ENCODE data around the gene EIF4E1B. TPM values are rescaled to one million over a fixed set of nuclear protein-coding genes. Genes with fewer than 3 reads are reported as not detected.
A peak's percentile ranks its signal among the peaks of the same experiment; 100 is the strongest.

EIF4E1B gene
- total RNA-seq, 4 donors from 2014 or later: not detected

GRCh38 chr5:176643491-176644219, 13.2 kb downstream of the EIF4E1B start:
- 80% methylated on average over 1 of the region's 11 CpGs; no CpG with 5 or more reads in 1 of the 2 donors for WGBS, 2 donors

GRCh38 chr5:176644294-176644693, 13.8 kb downstream of the EIF4E1B start:
- Histone ChIP-seq H3K27ac (no peak overlapping the region), H3K4me1 (peaks cover 15 to 32% (median 19%) of the 10 kb centered on the region in 3 donors), H3K36me3 (no peaks in the 10 kb centered on the region), H3K4me3 (no peak overlapping the region), H3K9me3 (no peaks in the 10 kb centered on the region), H3K27me3 (no peaks in the 10 kb centered on the region)
- DNase-seq: no peak
- 77% methylated on average over 5 of the region's 9 CpGs; no CpG with 5 or more reads in 1 of the 2 donors for WGBS, 2 donors
- intact Hi-C loops (cut with DNase I): no loop called here
- no peak for TF ChIP-seq POLR2A (IDR thresholded peaks at IDR 0.05)
- no peak for TF ChIP-seq CTCF (IDR thresholded peaks at IDR 0.05)

More at GRCh38 chr5:176643491-176644219, 13.2 kb downstream of the EIF4E1B start:
- intact Hi-C loops (cut with DNase I): no loop called here
- DNase-seq: no peak
- TF ChIP-seq POLR2A (IDR thresholded peaks at IDR 0.05) (no peak), CTCF (IDR thresholded peaks at IDR 0.05) (no peak)
- Histone ChIP-seq H3K36me3 (no peaks in the 10 kb centered on the region), H3K27ac (no peak overlapping the region), H3K27me3 (no peaks in the 10 kb centered on the region), H3K9me3 (no peaks in the 10 kb centered on the region), H3K4me3 (no peak overlapping the region), H3K4me1 (peaks cover 13 to 26% (median 13%) of the 10 kb centered on the region in 3 donors)

- H3K4me1 ChIP-seq: peaks cover 15 to 34% (median 19%) of the 10 kb centered on the region in 3 donors
- no peaks in the 10 kb centered on the region for H3K27me3 ChIP-seq
- DNase-seq: no peak
- 89 to 90% methylated on average over 19 of the region's 22 CpGs for WGBS, 2 donors
- no peak for TF ChIP-seq POLR2A (IDR thresholded peaks at IDR 0.05)
- no peak for TF ChIP-seq CTCF (IDR thresholded peaks at IDR 0.05)
- intact Hi-C loops (cut with DNase I): no loop called here
- no peak overlapping the region for H3K4me3 ChIP-seq
- no peaks in the 10 kb centered on the region for H3K36me3 ChIP-seq
- no peak overlapping the region for H3K27ac ChIP-seq
- no peaks in the 10 kb centered on the region for H3K9me3 ChIP-seq
Observed at GRCh38 chr5:176644878-176645670, 14.6 kb downstream of the EIF4E1B start.

- Histone ChIP-seq H3K27me3 (no peaks in the 10 kb centered on the region), H3K9me3 (no peaks in the 10 kb centered on the region), H3K27ac (peak overlapping the region; percentile 57 to 84 (median 80)), H3K4me3 (peak overlapping the region in 3 of 4 donors; percentile 65 to 82 (median 73)), H3K36me3 (no peaks in the 10 kb centered on the region), H3K4me1 (peaks cover 21 to 44% (median 23%) of the 10 kb centered on the region in 3 donors)
- intact Hi-C loops (cut with DNase I): no loop called here
- no peak for DNase-seq
- 82 to 90% methylated on average over 4 to 7 of the region's 7 CpGs for WGBS, 2 donors
- TF ChIP-seq CTCF (IDR thresholded peaks at IDR 0.05) (no peak), POLR2A (IDR thresholded peaks at IDR 0.05) (no peak)
Observed at GRCh38 chr5:176646049-176646706, 15.7 kb downstream of the EIF4E1B start.
